Neuron (in vitro differentiated cells): ENCODE measurements around the gene ENO3.

Experiments
- H2AFZ ChIP-seq: one replicate; pipeline ENCODE4 v1.6.1; 2013; ENCODE audit warnings: low read depth, mild to moderate bottlenecking, inconsistent platforms, low read length, moderate library complexity
- H3K27me3 ChIP-seq: one replicate; pipeline ENCODE4 v1.6.1; 2013; ENCODE audit warnings: low read length; ENCODE audit not compliant: insufficient read depth
- H3K36me3 ChIP-seq: one replicate; pipeline ENCODE4 v1.6.1; 2013; ENCODE audit warnings: low read length; ENCODE audit not compliant: insufficient read depth
- H3K4me1 ChIP-seq: one replicate; pipeline ENCODE4 v1.6.1; 2013; ENCODE audit warnings: low read length; ENCODE audit not compliant: insufficient read depth
- H3K4me3 ChIP-seq: 2 replicates; pipeline ENCODE4 v1.5.1; 2013; ENCODE audit warnings: mild to moderate bottlenecking, low read length, moderate library complexity
- H3K9me3 ChIP-seq: one replicate; pipeline ENCODE4 v1.6.1; 2013; ENCODE audit warnings: low read length

ENO3 gene

DNA sequence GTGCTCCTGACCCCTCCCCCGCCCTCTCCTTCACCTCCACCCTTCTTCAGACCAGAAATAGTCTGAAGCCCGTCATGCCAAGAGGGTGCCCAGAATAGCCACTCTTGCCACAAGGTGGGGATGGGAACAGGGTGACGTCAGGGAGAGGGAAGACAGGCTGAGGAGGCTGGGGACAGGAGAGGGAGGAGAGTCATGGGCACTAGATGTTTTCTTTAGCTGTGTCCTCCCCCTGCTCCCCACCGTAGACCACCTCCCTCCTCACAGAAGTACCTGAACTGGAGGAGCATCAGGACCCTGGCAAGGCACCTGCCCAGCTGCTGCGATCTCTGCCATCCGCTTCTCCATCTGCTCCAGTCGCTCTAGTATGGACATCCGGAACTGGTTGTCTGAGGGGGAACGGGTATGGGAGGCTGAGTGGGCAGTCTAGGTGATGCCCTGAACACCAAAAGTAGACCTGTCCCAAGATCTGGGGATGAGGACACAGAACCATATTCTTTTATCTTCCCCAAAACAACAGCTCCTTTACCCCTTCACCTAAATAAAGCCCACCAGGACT, 23.3 kb downstream of the ENO3 start:
- peaks cover 3% of the 10 kb centered on the region for H3K36me3 ChIP-seq
- peaks cover 9% of the 10 kb centered on the region for H3K4me1 ChIP-seq
- no peak overlapping the region for H3K4me3 ChIP-seq
- H3K9me3 ChIP-seq, result no peaks in the 10 kb centered on the region
- H3K27me3 ChIP-seq, result no peaks in the 10 kb centered on the region
- no peak overlapping the region for H2AFZ ChIP-seq

GRCh38 chr17:4978726-4979125, 27.8 kb downstream of the ENO3 start:
- no peaks in the 10 kb centered on the region for H3K9me3 ChIP-seq
- no peaks in the 10 kb centered on the region for H3K27me3 ChIP-seq
- H3K36me3 ChIP-seq, result no peaks in the 10 kb centered on the region
- no peaks in the 10 kb centered on the region for H3K4me1 ChIP-seq
- no peak overlapping the region for H2AFZ ChIP-seq
- no peak overlapping the region for H3K4me3 ChIP-seq

DNA sequence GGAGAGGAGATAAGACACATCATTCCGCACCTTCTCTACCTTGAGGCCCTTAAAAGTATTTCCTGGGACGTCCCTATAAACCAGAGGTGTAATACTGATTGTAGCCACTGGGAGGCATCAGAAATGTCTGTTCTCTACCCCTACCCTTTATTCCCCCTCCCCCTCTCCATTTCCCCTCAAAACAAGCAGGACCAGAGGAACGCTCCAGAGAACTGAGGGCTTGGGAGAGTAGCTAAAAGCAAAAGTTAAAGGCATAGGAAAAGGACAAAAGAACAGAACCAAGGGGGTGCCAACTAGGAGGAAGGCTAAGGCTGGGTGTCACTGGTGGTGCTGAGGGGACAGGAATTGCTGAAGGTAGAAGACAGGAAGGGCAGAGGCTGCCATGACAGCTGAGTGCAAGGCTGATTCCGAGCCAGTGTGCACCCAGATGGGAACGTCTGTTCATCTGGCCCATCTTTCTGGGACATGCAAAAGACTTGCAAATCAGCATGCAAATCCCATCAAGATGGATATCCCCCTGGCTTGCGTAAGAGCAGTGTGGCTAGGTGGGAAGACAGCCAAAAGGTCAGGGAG, 29.8 kb downstream of the ENO3 start:
- no peaks in the 10 kb centered on the region for H3K4me1 ChIP-seq
- no peaks in the 10 kb centered on the region for H3K27me3 ChIP-seq
- H3K9me3 ChIP-seq, result no peaks in the 10 kb centered on the region
- no peak overlapping the region for H3K4me3 ChIP-seq
- no peaks in the 10 kb centered on the region for H3K36me3 ChIP-seq
- no peak overlapping the region for H2AFZ ChIP-seq

DNA sequence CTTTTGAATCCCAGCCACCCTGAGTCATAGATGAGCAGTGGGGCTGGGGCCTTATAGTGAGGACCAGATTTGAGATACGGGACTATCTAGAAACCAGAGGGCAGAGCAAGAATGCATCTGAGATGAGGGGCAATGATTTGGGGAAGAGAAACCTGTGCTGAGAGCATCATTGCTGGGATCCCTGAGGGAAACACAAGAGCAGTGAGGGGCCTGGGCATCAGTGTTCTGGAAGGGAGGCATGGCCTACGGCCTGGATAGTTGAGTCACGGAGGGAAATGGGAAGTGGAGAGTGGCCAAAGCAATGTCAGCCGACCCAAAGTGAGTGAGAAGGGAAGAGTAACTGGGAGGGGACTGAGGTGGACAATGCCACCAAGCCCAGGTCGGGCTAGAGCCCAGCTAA, 31.4 kb downstream of the ENO3 start:
- Histone ChIP-seq H3K36me3 (no peaks in the 10 kb centered on the region), H3K4me3 (no peak overlapping the region), H3K9me3 (no peaks in the 10 kb centered on the region), H2AFZ (no peak overlapping the region), H3K27me3 (peaks cover 2% of the 10 kb centered on the region), H3K4me1 (no peaks in the 10 kb centered on the region)

GRCh38 chr17:4986403-4986802, 35.5 kb downstream of the ENO3 start:
- Histone ChIP-seq H3K9me3 (no peaks in the 10 kb centered on the region), H3K27me3 (peaks cover 21% of the 10 kb centered on the region), H2AFZ (no peak overlapping the region), H3K36me3 (no peaks in the 10 kb centered on the region), H3K4me1 (no peaks in the 10 kb centered on the region), H3K4me3 (no peak overlapping the region)

- H3K4me1 ChIP-seq, result no peaks in the 10 kb centered on the region
- peak within 1 kb of the TSS; percentile 45 for H3K4me3 ChIP-seq
- H3K9me3 ChIP-seq, result no peaks in the 10 kb centered on the region
- peak within 1 kb of the TSS; percentile 53 for H2AFZ ChIP-seq
- H3K27me3 ChIP-seq, result peaks cover 21% of the 10 kb centered on the region
- no peaks in the 10 kb centered on the region for H3K36me3 ChIP-seq
Observed at GRCh38 chr17:4986951-4987766, 36.2 kb downstream of the ENO3 start, which contains the start of gene CAMTA2. Gene CAMTA2 (minus strand): TSS chr17:4987675. CDS start chr17:4986222, 1,453 bp downstream.

DNA sequence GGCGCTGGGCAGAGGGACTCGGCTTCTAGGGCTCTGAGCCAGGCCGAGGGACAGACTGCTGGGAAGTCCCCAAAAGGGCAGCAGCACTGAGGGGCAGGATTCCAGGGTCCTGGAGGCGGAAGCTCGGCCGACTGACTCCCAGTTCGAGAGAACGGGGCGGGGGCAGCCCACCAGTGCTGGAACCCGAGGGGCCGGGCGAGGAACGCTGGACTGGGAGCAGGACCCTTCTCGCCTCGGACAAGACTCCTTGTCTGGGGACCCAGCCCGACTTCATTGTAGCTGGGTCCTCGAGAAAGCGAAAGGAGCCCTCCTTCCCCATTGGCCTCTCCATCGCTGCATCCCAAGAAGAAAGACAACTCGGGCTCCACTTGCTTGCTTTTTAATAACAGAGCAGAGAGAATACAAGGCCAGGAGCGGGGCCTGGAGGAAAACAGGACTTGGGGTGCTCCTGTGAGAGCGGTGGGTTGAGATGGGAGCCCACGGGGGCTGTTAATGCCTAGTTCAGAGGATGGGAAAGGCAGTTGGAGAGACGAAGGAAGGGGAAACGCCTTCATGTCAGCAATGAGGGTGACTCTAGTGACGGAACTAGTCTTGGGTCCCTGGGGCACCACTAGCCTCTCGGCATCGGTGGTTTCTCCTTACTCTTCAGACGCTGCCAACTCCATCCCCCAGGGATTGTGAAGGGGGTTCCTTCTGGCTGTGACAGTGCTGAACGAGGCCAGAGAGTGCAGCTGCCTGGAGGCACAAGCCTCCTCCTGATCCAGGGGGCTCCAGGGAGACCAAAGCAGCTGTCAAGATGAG, 37.0 kb downstream of the ENO3 start:
- H3K4me3 ChIP-seq, result peak overlapping the region; percentile 45
- H2AFZ ChIP-seq, result peak overlapping the region; percentile 53
- H3K27me3 ChIP-seq, result peaks cover 21% of the 10 kb centered on the region
- H3K9me3 ChIP-seq, result no peaks in the 10 kb centered on the region
- no peaks in the 10 kb centered on the region for H3K4me1 ChIP-seq
- no peaks in the 10 kb centered on the region for H3K36me3 ChIP-seq

DNA sequence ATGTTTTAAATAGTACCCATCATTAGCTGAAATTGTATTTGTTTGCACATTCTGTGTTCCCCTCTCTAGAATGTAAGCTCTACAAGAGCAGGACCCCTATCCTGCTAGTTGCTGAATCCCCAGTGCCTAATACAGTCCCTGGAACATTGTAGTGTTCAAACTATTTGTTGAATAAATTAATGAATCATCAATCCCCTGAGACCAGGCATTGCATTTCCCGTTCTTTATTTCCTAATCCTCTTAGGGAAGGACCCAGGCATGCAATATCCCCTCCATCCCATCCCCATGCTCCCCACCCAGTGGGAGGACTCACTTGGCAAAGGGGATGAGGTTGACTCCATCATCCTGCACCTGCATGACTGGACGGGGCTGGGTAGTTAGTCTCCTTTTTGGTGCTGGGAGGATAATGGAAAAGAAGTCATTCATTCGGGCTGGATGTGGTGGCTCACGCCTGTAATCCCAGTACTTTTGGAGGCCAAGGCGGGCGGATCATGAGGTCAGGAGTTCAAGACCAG, 43.2 kb downstream of the ENO3 start:
- H3K9me3 ChIP-seq, result no peaks in the 10 kb centered on the region
- H3K36me3 ChIP-seq, result no peaks in the 10 kb centered on the region
- no peak overlapping the region for H2AFZ ChIP-seq
- H3K4me1 ChIP-seq, result peaks cover 14% of the 10 kb centered on the region
- no peak overlapping the region for H3K4me3 ChIP-seq
- H3K27me3 ChIP-seq, result peaks cover 3% of the 10 kb centered on the region

GRCh38 chr17:4997302-4998026, 46.5 kb downstream of the ENO3 start, which contains the start of the genes INCA1 and KIF1C:
Gene INCA1 (minus strand): TSS chr17:4997522. CDS start chr17:4994437, 3,085 bp downstream.
Gene KIF1C (plus strand): TSS chr17:4997950. CDS start chr17:5000247, 2,297 bp downstream.
- peaks cover 20% of the 10 kb centered on the region for H3K36me3 ChIP-seq
- peak within 1 kb of the TSS; percentile 78 for H2AFZ ChIP-seq
- peaks cover 19% of the 10 kb centered on the region for H3K4me1 ChIP-seq
- H3K4me3 ChIP-seq, result peak within 1 kb of the TSS; percentile 58
- no peaks in the 10 kb centered on the region for H3K9me3 ChIP-seq
- no peaks in the 10 kb centered on the region for H3K27me3 ChIP-seq

GRCh38 chr17:4998027-4998731, 47.3 kb downstream of the ENO3 start:
- no peaks in the 10 kb centered on the region for H3K9me3 ChIP-seq
- H2AFZ ChIP-seq, result peak overlapping the region; percentile 73
- H3K27me3 ChIP-seq, result no peaks in the 10 kb centered on the region
- H3K4me3 ChIP-seq, result peak overlapping the region; percentile 58
- H3K36me3 ChIP-seq, result peaks cover 25% of the 10 kb centered on the region
- peaks cover 19% of the 10 kb centered on the region for H3K4me1 ChIP-seq

DNA sequence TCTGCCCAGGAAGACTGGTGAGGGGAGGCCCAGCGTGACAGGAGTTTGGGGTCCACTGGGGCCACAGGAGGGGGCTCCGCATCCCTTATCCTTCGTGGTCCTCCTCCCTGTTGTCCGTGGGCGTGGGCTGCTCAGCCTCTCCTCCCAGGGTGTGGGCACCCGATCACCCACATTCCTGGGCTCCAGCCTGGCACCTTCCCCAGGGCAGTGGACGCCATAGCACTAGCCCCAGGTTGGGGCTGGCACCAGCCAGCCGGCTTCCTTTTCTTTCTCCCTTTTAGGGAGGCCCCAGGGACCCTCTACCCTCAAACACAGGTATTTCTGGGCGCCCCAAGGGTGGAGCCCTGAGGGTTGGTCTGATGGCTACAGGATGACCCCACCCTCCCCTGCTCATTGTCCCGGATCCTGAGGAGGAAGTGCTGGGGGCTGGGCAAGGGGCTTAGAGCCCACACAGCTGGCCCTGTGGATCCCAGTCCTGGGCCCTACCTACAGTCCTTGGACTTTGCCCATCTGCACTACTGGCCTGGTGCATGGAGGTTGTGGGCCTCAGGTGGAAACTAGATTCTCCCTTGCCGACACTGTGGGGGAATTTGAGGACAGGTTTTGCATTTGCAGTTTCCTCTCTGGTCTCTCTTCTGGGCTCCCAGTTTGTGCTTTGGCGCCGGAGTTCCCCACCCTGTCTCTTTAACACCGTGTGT, 48.0 kb downstream of the ENO3 start:
- Histone ChIP-seq H3K4me3 (peak overlapping the region; percentile 58), H3K9me3 (no peaks in the 10 kb centered on the region), H3K36me3 (peaks cover 32% of the 10 kb centered on the region), H3K27me3 (no peaks in the 10 kb centered on the region), H3K4me1 (peaks cover 19% of the 10 kb centered on the region), H2AFZ (no peak overlapping the region)
